Activated naive CD8-positive, alpha-beta T cell treated with anti-CD3 and anti-CD28 coated beads, Interleukin-2, amount 10 ng/mL, durations not matched to agents 7 days and 5 days (primary cell): ENCODE data around the gene UBE2L5. TPM values are rescaled to one million over a fixed set of nuclear protein-coding genes. Genes with fewer than 3 reads are reported as not detected.

Source experiments
- ATAC-seq: fragments of 150-1000 bp; cut with Tn5 transposase; one replicate; pipeline ENCODE4 v1.10.0; 2021; ENCODE audit warnings: low read depth, moderate library complexity
- POLR2A ChIA-PET: fragments of 350-600 bp; sonication (Branson Sonifier 250); formaldehyde crosslinking; loops from one replicate; lab custom pipeline; 2021; ENCODE audit warnings: antibody characterized with exemption; lab: Charles Lee
- DNase-seq: peaks from one replicate; pipeline ENCODE4 v3.0.0; 2021
- H3K27ac Mint-ChIP-seq: one replicate; pipeline ENCODE4 v1.8.0; 2022; ENCODE audit warnings: mild to moderate bottlenecking, mixed read lengths
- H3K27me3 Mint-ChIP-seq: one replicate; pipeline ENCODE4 v1.8.0; 2022; ENCODE audit warnings: mild to moderate bottlenecking, moderate library complexity, mixed read lengths
- H3K36me3 Mint-ChIP-seq: one replicate; pipeline ENCODE4 v1.8.0; 2021; ENCODE audit warnings: mild to moderate bottlenecking, mixed read lengths
- H3K4me1 Mint-ChIP-seq: one replicate; pipeline ENCODE4 v1.8.0; 2021; ENCODE audit warnings: mixed read lengths
- H3K4me3 Mint-ChIP-seq: one replicate; pipeline ENCODE4 v1.8.0; 2022; ENCODE audit warnings: mild to moderate bottlenecking, moderate library complexity, mixed read lengths
- H3K9me3 Mint-ChIP-seq: one replicate; pipeline ENCODE4 v1.8.0; 2021; ENCODE audit warnings: mixed read lengths
- total RNA-seq, 2 experiments: library from RNA; stranded (reverse); gene quantifications; one replicate each; pipeline ENCODE4 v1.2.3, GENCODE V29; 2021

UBE2L5 gene
- total RNA-seq, 2 experiments from 2014 or later, result not detected

DNA sequence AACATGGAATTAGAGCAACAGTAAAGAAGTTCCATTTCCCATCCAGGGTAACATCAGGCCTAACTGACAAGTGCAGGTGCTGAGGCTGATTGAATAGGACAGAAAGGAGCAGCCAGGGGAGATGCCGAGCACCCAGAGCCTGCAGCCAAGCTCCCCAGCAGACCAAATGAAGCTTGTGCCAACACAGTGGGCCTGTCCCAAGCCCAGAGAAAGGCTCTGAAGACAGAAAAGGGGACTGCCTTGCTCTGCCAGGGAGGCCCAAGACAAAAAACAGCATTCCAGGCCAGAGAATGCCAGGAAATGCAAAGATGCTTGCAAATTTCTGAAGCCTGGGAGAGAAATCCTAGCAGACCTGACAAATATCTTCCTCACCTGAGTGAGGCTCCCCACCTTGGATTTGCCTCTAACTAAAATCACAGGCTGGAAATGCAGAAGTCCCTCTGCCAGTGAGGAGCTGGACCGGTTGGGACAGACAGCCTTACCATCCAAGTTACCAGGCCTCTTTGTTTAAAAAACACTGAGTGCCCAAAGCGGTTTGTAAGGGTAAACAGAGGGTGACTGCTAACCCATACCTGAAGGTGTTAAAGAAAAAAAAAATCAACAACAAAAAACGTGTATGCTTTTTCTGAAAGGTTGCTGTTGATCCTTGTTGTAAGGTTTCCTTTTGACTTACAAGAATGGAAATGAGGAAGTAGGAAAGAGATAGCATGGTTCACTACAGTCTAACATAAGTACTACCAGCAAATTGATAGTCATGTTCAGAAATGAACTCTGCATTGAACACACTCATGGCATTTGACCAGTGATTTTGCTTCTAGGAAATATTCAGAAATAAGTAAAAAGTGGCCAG, 55.3 kb downstream of the UBE2L5 start:
- ATAC-seq, result no peak
- Mint-ChIP-seq H3K36me3 (no peaks in the 10 kb centered on the region), H3K27ac (no peak overlapping the region)

More for the DNA sequence above, 55.3 kb downstream of the UBE2L5 start:
- no peaks in the 10 kb centered on the region for H3K9me3 Mint-ChIP-seq
- DNase-seq, result no peak
- H3K27me3 Mint-ChIP-seq, result peaks cover 17% of the 10 kb centered on the region
- H3K4me1 Mint-ChIP-seq, result no peaks in the 10 kb centered on the region
- H3K4me3 Mint-ChIP-seq, result no peak overlapping the region
- POLR2A ChIA-PET, result no interaction called here

Other genes starting within 250 kb of the UBE2L5 start
- gene KATNAL1, start 114.9 kb upstream of the UBE2L5 start, total RNA-seq, result 10 to 100 TPM; 19.4 to 20.7 TPM
- gene HMGB1, start 43.4 kb downstream of the UBE2L5 start, total RNA-seq, result 100 to 1,000 TPM; 483 to 504 TPM
- gene USPL1, start 195.4 kb downstream of the UBE2L5 start, total RNA-seq, result 10 to 100 TPM; 23.9 to 25.8 TPM